HEK293 (cell line): ENCODE measurements around the gene SLC11A2.

Experiments
- PRDM1 ChIP-seq: fragments of 450-650 bp; formaldehyde crosslinking; IDR thresholded peaks from 2 replicates; pipeline ENCODE4; 2016; ENCODE audit warnings: missing biosample characterization, missing genetic modification characterization
- ZNF10 ChIP-seq: fragments of 450-650 bp; formaldehyde crosslinking; IDR thresholded peaks from 2 replicates; pipeline ENCODE4 v1.5.1; 2017; ENCODE audit warnings: missing biosample characterization, missing genetic modification characterization
- ZNF473 ChIP-seq: fragments of 450-650 bp; formaldehyde crosslinking; IDR thresholded peaks from 2 replicates; pipeline ENCODE4 v1.5.1; 2017; ENCODE audit warnings: missing biosample characterization, missing genetic modification characterization
- ZNF677 ChIP-seq: fragments of 450-650 bp; IDR thresholded peaks from 2 replicates; pipeline ENCODE4 v1.5.0; 2018; ENCODE audit warnings: missing biosample characterization, mild to moderate bottlenecking, missing genetic modification characterization, moderate library complexity
- ZNF747 ChIP-seq: fragments of 450-650 bp; formaldehyde crosslinking; IDR thresholded peaks from 2 replicates; pipeline ENCODE4 v1.5.1; 2016; ENCODE audit warnings: missing biosample characterization, missing genetic modification characterization
- TF ChIP-seq, protein P1 (sequence below): fragments of 450-650 bp; formaldehyde crosslinking; IDR thresholded peaks from 2 replicates; pipeline ENCODE4 v1.5.1; 2016; ENCODE audit warnings: missing biosample characterization, missing genetic modification characterization
- TF ChIP-seq, protein P2 (sequence below): fragments of 450-650 bp; formaldehyde crosslinking; IDR thresholded peaks from 2 replicates; pipeline ENCODE4 v1.5.1; 2016; ENCODE audit warnings: missing biosample characterization, missing genetic modification characterization
- TF ChIP-seq, protein P3 (sequence below): fragments of 450-650 bp; formaldehyde crosslinking; IDR thresholded peaks from 2 replicates; pipeline ENCODE4 v1.5.1; 2016; ENCODE audit warnings: missing biosample characterization, missing genetic modification characterization
- TF ChIP-seq, protein P4 (sequence below): fragments of 450-650 bp; formaldehyde crosslinking; IDR thresholded peaks from 2 replicates; pipeline ENCODE4 v1.5.1; 2017; ENCODE audit warnings: missing biosample characterization, missing genetic modification characterization
- TF ChIP-seq, protein P5 (sequence below): fragments of 450-650 bp; formaldehyde crosslinking; IDR thresholded peaks from 2 replicates; pipeline ENCODE4 v1.5.1; 2016; ENCODE audit warnings: missing biosample characterization, missing genetic modification characterization

DNA sequence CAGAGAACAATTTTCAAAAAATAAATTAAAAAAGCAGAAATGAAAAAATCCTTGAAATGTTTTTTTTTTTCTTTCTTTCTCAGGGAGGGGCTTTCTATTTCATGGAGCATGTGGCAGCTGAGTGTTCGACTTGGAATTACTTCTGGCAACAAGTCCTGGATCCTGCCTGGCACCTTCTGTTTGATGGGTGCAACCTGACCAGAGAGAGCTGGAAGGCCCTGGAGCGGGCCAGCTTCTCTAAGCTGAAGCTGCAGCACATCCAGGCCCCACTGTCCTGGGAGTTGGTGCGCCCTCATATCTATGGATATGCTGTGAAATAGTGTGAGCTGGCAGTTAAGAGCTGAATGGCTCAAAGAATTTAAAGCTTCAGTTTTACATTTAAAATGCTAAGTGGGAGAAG, 96.4 kb downstream of the SLC11A2 start:
- TF ChIP-seq, protein P1, sequence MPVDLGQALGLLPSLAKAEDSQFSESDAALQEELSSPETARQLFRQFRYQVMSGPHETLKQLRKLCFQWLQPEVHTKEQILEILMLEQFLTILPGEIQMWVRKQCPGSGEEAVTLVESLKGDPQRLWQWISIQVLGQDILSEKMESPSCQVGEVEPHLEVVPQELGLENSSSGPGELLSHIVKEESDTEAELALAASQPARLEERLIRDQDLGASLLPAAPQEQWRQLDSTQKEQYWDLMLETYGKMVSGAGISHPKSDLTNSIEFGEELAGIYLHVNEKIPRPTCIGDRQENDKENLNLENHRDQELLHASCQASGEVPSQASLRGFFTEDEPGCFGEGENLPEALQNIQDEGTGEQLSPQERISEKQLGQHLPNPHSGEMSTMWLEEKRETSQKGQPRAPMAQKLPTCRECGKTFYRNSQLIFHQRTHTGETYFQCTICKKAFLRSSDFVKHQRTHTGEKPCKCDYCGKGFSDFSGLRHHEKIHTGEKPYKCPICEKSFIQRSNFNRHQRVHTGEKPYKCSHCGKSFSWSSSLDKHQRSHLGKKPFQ (tag by site-specific recombination), result no peak
- TF ChIP-seq, protein P2, sequence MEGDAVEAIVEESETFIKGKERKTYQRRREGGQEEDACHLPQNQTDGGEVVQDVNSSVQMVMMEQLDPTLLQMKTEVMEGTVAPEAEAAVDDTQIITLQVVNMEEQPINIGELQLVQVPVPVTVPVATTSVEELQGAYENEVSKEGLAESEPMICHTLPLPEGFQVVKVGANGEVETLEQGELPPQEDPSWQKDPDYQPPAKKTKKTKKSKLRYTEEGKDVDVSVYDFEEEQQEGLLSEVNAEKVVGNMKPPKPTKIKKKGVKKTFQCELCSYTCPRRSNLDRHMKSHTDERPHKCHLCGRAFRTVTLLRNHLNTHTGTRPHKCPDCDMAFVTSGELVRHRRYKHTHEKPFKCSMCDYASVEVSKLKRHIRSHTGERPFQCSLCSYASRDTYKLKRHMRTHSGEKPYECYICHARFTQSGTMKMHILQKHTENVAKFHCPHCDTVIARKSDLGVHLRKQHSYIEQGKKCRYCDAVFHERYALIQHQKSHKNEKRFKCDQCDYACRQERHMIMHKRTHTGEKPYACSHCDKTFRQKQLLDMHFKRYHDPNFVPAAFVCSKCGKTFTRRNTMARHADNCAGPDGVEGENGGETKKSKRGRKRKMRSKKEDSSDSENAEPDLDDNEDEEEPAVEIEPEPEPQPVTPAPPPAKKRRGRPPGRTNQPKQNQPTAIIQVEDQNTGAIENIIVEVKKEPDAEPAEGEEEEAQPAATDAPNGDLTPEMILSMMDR (tag by site-specific recombination), result no peak
- TF ChIP-seq ZNF473 (tag by site-specific recombination) (no peak), ZNF10 (tag by site-specific recombination) (no peak), ZNF677 (no peak), ZNF747 (no peak), PRDM1 (tag by site-specific recombination) (no peak)
- TF ChIP-seq, protein P3, sequence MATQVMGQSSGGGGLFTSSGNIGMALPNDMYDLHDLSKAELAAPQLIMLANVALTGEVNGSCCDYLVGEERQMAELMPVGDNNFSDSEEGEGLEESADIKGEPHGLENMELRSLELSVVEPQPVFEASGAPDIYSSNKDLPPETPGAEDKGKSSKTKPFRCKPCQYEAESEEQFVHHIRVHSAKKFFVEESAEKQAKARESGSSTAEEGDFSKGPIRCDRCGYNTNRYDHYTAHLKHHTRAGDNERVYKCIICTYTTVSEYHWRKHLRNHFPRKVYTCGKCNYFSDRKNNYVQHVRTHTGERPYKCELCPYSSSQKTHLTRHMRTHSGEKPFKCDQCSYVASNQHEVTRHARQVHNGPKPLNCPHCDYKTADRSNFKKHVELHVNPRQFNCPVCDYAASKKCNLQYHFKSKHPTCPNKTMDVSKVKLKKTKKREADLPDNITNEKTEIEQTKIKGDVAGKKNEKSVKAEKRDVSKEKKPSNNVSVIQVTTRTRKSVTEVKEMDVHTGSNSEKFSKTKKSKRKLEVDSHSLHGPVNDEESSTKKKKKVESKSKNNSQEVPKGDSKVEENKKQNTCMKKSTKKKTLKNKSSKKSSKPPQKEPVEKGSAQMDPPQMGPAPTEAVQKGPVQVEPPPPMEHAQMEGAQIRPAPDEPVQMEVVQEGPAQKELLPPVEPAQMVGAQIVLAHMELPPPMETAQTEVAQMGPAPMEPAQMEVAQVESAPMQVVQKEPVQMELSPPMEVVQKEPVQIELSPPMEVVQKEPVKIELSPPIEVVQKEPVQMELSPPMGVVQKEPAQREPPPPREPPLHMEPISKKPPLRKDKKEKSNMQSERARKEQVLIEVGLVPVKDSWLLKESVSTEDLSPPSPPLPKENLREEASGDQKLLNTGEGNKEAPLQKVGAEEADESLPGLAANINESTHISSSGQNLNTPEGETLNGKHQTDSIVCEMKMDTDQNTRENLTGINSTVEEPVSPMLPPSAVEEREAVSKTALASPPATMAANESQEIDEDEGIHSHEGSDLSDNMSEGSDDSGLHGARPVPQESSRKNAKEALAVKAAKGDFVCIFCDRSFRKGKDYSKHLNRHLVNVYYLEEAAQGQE, result no peak
- TF ChIP-seq, protein P4, sequence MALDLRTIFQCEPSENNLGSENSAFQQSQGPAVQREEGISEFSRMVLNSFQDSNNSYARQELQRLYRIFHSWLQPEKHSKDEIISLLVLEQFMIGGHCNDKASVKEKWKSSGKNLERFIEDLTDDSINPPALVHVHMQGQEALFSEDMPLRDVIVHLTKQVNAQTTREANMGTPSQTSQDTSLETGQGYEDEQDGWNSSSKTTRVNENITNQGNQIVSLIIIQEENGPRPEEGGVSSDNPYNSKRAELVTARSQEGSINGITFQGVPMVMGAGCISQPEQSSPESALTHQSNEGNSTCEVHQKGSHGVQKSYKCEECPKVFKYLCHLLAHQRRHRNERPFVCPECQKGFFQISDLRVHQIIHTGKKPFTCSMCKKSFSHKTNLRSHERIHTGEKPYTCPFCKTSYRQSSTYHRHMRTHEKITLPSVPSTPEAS (tag by site-specific recombination), result no peak
- TF ChIP-seq, protein P5, sequence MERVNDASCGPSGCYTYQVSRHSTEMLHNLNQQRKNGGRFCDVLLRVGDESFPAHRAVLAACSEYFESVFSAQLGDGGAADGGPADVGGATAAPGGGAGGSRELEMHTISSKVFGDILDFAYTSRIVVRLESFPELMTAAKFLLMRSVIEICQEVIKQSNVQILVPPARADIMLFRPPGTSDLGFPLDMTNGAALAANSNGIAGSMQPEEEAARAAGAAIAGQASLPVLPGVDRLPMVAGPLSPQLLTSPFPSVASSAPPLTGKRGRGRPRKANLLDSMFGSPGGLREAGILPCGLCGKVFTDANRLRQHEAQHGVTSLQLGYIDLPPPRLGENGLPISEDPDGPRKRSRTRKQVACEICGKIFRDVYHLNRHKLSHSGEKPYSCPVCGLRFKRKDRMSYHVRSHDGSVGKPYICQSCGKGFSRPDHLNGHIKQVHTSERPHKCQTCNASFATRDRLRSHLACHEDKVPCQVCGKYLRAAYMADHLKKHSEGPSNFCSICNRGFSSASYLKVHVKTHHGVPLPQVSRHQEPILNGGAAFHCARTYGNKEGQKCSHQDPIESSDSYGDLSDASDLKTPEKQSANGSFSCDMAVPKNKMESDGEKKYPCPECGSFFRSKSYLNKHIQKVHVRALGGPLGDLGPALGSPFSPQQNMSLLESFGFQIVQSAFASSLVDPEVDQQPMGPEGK (tag by site-specific recombination), result no peak
